SIG-M5 (cell line): ENCODE data around the gene ETV3L.

ENCODE experiments used
- DNase-seq: peaks from one replicate; lab custom pipeline; 2025; lab: John Stamatoyannopoulos, UW

Gene ETV3L

DNA sequence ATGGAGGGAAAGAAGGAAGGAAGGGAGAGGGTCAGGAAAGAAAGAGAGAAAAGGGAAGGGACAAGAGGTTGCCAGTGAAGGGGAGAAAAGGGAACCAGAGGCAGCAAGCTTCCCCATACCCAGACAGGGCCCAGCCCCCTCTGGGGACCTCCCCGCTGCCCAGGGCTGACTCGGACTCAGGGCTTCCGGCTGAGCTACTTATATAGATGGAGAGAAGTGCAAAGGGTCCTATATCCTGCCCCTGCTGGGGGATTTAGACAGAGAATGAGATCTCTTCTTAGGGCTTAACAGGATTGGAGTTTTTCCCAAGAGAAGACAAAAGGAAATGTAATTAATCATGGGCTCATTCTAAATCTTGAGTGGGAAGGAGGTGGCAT is at the start of gene ETV3L:
TSS of gene ETV3L (minus strand) at position 176 of the 377 bp plus-strand sequence. CDS start 285 bp downstream, outside the sequence.
- DNase-seq = no peak

DNA sequence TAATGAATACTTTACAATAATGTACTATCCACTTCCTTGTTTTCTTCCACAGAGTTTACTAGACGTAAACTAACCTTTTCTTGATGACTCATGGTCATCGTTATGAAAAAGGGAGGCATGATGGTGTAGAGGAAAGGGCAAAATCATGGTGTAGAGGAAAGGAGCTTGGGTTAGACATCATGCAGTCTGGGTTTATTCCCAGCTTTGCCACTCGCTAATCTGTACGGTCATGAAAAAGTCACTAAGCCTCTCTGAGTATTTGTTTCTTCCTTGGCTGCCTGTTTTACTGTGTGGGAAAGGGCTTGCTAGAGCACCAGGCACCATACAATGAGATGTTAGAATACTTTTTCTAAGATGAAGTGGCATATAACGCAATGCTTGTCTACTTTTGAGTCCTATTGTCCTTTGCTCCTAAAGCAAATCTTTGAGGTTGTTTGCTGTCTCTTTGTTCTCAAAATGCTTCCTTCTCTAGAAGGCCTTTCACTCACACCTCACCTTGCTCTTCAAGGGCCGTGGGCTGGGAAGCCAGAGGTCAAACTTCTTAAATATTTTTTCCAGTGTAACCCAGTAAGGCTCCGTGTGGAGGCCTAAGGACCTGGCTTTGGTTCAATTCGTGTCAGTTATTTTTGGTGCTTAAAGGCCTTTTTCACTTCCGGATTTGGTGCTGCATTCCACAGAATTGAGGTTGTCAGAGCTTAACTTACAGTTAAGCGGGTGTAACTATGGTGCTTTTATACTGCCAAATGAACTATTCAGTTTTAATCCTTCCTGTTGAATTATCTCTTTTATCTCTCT is 48.5 kb upstream of the ETV3L start:
- DNase-seq = no peak

GRCh38 chr1:157147037-157147436 is 47.4 kb upstream of the ETV3L start:
- no peak for DNase-seq

DNA sequence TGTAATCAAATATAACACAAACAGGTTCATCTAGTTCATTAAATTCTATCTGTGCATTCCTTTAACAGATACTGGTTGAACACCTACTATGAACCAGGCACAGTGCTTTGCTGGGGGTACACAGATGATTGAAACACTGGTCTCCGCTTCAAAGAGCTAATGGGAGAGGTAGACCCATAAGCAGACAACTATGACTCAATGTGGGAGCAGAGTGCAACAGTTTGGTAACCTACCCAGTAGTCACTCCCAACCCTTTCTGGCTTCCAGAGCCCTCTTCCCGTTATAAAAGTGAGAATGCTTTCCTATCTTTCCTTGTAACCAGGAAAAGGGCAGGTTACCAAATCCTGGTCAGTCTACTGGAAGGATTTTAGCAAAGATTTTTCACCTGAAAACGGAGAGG is 46.6 kb upstream of the ETV3L start:
- no peak for DNase-seq

- no peak for DNase-seq
Measured at GRCh38 chr1:157145076-157145475, 45.5 kb upstream of the ETV3L start.

- no peak for DNase-seq
Measured at GRCh38 chr1:157144509-157144908, 44.9 kb upstream of the ETV3L start.

- DNase-seq = no peak
Measured at GRCh38 chr1:157142765-157143423, 43.3 kb upstream of the ETV3L start.

- DNase-seq = no peak
Measured at GRCh38 chr1:157142201-157142600, 42.6 kb upstream of the ETV3L start.

DNA sequence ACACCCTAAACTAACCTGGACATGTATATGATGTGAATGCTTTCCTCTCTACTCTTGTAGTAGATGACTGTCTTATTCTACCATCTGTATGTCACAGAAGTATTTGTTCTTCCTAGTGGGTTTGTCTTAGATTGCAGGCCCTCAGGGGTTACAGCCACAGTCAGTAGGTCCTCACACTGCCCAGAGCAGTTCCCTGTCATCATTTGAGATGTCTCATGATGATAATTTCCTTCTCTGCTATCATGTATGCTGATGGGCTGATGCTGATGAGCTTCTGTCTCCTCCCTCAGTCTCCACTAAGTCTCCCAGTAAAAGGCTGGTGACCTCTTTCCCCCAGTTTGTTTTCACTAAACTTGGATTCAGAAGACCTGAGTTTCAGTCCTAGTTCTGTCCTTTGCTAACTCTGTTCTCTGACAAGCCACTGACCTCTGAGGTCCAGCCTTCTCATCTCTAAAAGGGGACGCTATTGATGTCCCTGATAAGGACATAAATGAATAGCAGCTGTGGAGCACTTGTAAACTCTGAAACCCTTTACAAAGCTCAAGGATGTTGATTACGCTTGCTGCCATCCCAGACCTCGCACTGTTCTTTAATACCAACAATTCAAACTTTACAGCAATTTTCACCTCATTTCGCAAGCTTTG is 41.7 kb upstream of the ETV3L start:
- DNase-seq = no peak

DNA sequence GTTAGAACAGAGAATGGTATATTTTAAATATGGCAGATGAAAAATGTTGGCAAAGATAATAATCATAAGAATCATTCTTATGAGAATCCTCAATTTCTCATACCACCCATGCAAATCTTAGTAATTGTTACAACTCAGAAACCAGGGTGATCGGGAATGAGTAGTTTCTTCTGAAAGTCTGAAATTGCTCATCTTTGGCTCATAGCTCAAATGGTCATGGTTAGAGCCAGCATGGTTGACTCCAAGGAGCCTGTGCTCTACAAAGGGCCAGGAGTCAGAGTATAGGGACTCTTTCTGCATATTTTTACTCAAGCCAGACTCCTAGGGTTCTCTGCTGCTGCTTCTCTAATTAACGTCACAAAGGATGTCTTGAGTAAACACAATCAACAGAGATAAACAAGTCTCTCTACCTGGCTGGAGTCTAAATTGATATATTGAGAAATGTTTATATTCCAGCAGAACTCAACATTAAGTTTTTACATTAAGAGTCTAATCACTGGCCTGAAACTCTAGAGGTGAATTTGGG is 40.5 kb upstream of the ETV3L start:
- DNase-seq = no peak

DNA sequence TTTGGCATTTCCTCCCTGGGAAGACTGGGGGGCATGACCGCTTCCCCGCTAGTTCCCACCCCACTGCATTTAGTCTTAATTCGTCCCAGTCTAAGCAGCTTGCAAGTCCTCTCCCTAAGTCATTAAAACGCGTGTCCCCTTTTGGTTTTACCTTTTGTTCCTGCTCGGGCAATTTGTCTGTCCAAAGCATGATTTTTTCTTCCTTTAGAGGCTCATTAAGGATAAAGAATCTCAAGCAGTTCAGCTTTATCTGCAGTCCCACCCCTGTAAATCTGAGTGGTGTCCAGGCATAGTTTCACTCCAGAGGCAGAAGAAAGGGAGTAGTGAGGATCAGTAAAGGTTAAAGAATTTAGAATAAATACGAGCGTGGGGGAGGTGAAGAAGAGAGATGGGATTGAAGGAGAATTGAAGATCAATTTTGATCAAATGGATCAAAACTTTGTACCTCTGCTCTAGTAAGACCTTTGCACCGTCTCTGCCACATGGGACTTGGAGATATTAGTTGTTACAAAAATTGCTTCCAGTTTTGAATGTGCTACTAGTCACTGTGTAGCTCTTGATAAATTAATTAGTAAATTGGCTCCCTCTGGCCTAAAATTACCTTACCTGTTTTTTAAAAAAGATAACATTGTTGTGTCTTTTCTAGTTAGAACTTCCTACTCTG is 39.6 kb upstream of the ETV3L start:
- no peak for DNase-seq

DNA sequence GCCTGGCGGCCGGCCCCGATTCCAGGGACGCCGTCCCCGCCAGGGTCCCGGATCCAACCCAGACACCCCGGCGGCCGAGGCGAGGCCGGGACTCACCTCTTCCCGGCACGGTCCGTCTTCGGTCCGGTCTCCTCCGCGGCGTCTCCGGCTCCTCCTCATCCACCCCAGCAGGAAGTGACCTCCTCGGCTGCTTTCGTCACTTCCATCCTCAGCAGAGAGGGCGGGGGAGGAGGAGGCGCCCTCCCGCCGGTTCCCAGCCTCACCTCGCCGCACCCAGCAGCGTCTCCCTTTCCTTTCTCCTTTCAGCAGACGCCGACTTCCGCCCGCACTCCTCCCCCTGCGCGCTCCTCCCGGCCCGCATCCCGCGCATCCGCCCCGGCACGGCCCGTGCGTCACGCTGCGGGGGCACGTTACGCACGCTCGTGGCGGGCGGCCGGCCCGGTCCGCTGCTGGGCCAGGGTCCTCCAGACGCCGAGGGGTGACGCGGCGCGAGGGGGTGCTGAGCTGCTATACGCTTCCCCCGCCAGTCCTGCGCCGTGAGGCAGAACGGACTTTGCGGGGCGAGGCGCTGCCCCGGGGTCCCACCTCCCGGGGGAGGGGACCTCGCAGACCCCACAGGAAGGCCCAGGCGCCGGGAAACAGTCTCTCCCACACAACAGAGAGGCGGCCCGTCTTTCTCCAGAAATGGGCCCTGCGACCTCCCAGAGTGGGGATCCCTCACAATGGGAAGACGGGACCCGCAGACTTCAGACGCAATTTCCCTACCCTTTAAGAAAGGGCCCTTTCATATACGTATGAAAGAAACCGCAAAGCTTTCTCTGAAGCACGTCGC is 38.8 kb upstream of the ETV3L start, which contains the start of gene ETV3:
TSS of gene ETV3 (minus strand) at position 176 of the 832 bp plus-strand sequence. CDS start 2,043 bp downstream, outside the sequence.
- DNase-seq = peak; percentile 87

- DNase-seq = no peak
Measured at GRCh38 chr1:157137408-157138219, 38.0 kb upstream of the ETV3L start.

DNA sequence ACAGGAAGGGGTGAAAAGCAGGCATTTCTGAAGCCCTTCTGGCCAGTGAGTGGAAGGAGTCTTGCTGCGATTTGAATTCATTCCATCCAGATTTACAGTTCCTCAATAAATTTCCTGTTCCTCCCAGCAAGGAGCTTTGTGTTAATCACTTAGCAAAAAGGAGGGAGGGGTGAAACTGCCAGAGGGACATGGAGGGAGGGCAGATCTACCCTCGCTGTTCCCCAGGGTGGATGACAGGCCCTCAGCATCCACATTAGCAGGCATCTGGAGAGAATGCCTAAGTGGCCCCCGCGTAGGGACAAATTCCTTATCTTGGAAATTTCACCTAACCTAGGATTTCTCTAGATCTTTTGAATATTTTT is 37.4 kb upstream of the ETV3L start:
- no peak for DNase-seq

GRCh38 chr1:157136133-157136532 is 36.5 kb upstream of the ETV3L start:
- no peak for DNase-seq

DNA sequence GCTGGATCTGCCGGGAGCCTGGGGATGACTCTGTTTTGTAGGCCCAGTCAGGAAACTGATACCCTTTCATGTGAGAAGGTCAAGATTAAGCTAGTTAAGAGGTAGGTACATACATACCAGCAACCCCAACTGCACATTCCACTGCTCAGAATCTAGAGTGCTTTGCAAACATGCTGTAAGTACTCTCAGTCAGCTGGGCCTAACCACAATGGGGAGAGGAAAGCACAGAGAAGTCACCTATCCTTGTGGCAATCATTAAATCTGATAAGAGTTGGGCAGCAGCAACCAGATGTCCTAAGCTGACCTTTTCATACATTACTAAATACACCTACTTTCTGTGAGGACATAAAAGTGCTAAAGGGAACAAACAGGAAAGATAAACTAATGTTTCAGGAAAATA is 36.0 kb upstream of the ETV3L start:
- no peak for DNase-seq

DNA sequence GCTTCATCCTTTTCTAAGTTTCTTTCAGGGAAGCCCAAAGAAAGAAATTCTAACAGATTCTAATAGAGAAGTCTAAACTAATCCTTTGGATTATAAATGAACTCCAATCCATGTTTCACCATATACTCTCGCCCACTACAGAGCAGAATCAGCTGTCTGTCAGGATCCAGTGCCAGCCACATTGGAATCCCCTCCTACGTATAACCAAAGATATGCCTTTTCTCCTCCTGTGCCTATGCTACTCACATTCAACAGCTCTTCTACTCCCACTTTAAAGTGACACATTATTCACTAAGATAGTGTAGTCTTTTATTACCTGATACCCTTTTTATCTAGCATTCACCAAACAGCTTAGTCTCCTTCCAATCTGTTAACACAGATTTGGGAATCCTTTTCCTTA is 35.5 kb upstream of the ETV3L start:
- no peak for DNase-seq

DNA sequence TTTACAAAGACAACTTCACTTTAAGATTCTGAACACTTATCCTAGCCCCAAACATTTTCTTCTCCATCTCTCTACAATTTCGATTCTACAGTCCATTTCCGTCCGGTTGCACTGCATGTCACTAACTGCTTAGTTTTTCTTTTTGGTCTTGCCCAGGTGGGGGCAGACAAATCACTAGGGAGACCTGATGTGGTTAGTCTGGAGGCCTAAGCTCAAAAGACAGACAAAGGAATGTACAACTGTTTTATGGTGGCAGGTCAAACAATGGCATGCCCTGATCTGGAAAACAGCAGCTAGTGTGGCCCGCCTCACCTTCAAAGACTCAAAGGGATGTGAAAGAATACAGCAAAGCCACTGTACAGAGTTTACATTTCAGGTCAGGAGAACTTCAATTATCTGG is 34.8 kb upstream of the ETV3L start:
- no peak for DNase-seq

DNA sequence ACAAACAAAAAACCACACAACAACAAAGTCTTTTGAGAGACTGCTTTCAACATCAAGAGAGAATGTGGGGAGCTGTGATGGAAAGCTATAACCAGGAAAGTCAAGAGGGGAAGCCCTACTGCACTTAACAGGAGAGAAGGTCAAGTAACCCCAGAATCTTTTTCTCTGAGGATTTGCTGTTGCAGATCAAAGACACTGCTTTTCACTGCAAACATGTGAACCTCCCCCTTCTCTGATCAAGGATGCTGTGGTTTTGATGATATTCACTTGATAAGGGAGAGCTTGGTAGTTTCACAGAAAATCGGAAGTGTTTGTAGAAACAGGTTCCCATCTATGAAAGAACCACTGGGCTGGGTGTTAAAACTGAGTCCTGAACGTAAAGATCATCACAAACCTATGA is 33.8 kb upstream of the ETV3L start:
- no peak for DNase-seq

- no peak for DNase-seq
Measured at GRCh38 chr1:157132616-157133167, 33.1 kb upstream of the ETV3L start.
